Thoracic aorta (tissue), 2 donors: ENCODE results near the gene LRRC47. TPM values are rescaled to one million over a fixed set of nuclear protein-coding genes. Genes with fewer than 3 reads are reported as not detected.
"Not testable (repeated sequence)": the region's sequence is repeated elsewhere in the genome, so short reads cannot be mapped to it uniquely, and the experiment has no call there.

Experiments used
- ATAC-seq: fragments of 150-250 bp; one replicate; pipeline ENCODE4 v1.8.0; 2017; ENCODE audit warnings: low read depth; ENCODE audit not compliant: insufficient number of reproducible peaks, low FRiP score
- DNase-seq: peaks from one replicate; pipeline ENCODE4 v3.0.0-alpha.2; 2020; ENCODE audit warnings: low spot score
- H3K27ac ChIP-seq, 2 donors: fragments of 200-600 bp; sonication (generic); 1 replicate in 1 of 2; 2 replicates in 1 of 2; pipeline ENCODE4 v1.5.1; 2016; ENCODE audit warnings: mild to moderate bottlenecking in 2 of 2, moderate library complexity in 2 of 2
- H3K27me3 ChIP-seq: fragments of 200-600 bp; sonication (generic); replicated peaks from 2 replicates; pipeline ENCODE4 v1.6.0; 2016; ENCODE audit warnings: mild to moderate bottlenecking; ENCODE audit not compliant: insufficient read depth
- H3K36me3 ChIP-seq: fragments of 200-600 bp; sonication (generic); one replicate; pipeline ENCODE4 v1.5.1; 2016
- H3K4me1 ChIP-seq, 2 donors: fragments of 200-600 bp; sonication (generic); 1 replicate in 1 of 2; 2 replicates in 1 of 2; pipeline versions ENCODE4 v1.5.1 to v1.6.0; 2016; ENCODE audit warnings: low read depth in 2 of 2, mild to moderate bottlenecking in 1 of 2; ENCODE audit not compliant: control insufficient read depth in 1 of 2
- H3K4me3 ChIP-seq: fragments of 200-600 bp; sonication (generic); 2 replicates; pipeline ENCODE4 v1.5.1; 2016; ENCODE audit warnings: mild to moderate bottlenecking
- H3K9me3 ChIP-seq: fragments of 200-600 bp; sonication (generic); 2 replicates; pipeline ENCODE4 v1.5.1; 2016
- total RNA-seq, 2 donors: library from RNA; depleted of rRNA; stranded (reverse); fragments of >200 nt; gene quantifications; one replicate each; pipeline versions ENCODE4 v1.1.0 to v1.2.3, GENCODE V29; 2016
- TF ChIP-seq, protein P1 (sequence below): fragments of 200-600 bp; sonication (generic); IDR thresholded peaks from one replicate; pipeline ENCODE4 v1.5.1; 2019; ENCODE audit warnings: antibody characterized with exemption

The LRRC47 gene
- total RNA-seq, 2 donors from 2014 or later, result 36.0 to 38.2 TPM

- DNase-seq, result no peak
These were observed 13.4 kb upstream of the LRRC47 start for GRCh38 chr1:3809680-3810079.

GRCh38 chr1:3807769-3808168, 11.5 kb upstream of the LRRC47 start:
- TF ChIP-seq, protein P1, sequence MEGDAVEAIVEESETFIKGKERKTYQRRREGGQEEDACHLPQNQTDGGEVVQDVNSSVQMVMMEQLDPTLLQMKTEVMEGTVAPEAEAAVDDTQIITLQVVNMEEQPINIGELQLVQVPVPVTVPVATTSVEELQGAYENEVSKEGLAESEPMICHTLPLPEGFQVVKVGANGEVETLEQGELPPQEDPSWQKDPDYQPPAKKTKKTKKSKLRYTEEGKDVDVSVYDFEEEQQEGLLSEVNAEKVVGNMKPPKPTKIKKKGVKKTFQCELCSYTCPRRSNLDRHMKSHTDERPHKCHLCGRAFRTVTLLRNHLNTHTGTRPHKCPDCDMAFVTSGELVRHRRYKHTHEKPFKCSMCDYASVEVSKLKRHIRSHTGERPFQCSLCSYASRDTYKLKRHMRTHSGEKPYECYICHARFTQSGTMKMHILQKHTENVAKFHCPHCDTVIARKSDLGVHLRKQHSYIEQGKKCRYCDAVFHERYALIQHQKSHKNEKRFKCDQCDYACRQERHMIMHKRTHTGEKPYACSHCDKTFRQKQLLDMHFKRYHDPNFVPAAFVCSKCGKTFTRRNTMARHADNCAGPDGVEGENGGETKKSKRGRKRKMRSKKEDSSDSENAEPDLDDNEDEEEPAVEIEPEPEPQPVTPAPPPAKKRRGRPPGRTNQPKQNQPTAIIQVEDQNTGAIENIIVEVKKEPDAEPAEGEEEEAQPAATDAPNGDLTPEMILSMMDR, result no peak
- Histone ChIP-seq H3K4me3 (no peak overlapping the region), H3K27me3 (no peaks in the 10 kb centered on the region), H3K4me1 (no peaks in the 10 kb centered on the region), H3K9me3 (no peaks in the 10 kb centered on the region), H3K27ac (no peak overlapping the region), H3K36me3 (no peaks in the 10 kb centered on the region)
- DNase-seq (no peak), ATAC-seq (no peak)

More at GRCh38 chr1:3809680-3810079, 13.4 kb upstream of the LRRC47 start:
- Histone ChIP-seq H3K36me3 (peaks cover 5% of the 10 kb centered on the region), H3K4me1 (no peaks in the 10 kb centered on the region), H3K4me3 (no peak overlapping the region), H3K27me3 (no peaks in the 10 kb centered on the region), H3K9me3 (no peaks in the 10 kb centered on the region), H3K27ac (no peak overlapping the region)
- TF ChIP-seq, protein P1, result no peak
- no peak for ATAC-seq

DNA sequence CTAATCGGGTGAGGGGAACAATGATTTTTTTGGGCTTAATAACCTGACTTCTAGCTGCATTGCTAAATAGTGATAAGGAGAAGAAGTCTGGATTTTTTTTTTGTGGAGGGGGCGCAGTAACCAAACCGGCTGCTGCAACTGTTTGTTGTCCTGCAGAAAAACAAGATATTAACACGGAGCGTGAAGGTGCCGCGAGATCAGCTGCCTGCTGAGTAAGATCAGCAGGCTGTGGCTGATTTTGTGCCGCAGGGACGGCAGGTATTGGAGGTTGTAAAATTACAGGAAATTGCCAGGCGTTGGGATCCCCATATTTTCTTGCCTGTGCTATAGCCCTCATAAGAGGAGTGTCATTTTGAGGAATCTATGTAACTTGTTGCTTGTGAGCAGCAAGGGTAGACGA, 8.7 kb upstream of the LRRC47 start:
- no peak overlapping the region for H3K27ac ChIP-seq
- TF ChIP-seq, protein P1, result no peak
- H3K9me3 ChIP-seq, result no peaks in the 10 kb centered on the region
- DNase-seq, result no peak
- no peak for ATAC-seq
- H3K27me3 ChIP-seq, result no peaks in the 10 kb centered on the region
- no peaks in the 10 kb centered on the region for H3K4me1 ChIP-seq
- H3K36me3 ChIP-seq, result no peaks in the 10 kb centered on the region
- no peak overlapping the region for H3K4me3 ChIP-seq

DNA sequence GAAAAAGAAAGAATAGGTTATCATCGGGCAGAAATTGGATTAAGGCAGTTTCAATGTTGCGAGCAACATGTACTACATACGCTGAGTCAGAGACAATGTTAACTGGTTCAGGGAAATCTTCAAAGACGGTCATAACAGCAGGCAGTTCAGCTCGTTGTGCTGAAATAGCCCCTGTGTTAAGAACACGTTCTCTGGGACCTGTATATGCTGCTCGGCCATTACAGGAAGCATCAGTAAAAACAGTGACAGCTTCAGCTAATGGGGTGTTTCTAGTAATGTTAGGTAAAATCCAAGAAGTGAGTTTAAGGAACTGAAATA, 8.3 kb upstream of the LRRC47 start:
- not testable (repeated sequence) for H3K36me3 ChIP-seq, H3K27ac ChIP-seq, H3K4me3 ChIP-seq, H3K4me1 ChIP-seq, H3K27me3 ChIP-seq, ATAC-seq, DNase-seq, H3K9me3 ChIP-seq

DNA sequence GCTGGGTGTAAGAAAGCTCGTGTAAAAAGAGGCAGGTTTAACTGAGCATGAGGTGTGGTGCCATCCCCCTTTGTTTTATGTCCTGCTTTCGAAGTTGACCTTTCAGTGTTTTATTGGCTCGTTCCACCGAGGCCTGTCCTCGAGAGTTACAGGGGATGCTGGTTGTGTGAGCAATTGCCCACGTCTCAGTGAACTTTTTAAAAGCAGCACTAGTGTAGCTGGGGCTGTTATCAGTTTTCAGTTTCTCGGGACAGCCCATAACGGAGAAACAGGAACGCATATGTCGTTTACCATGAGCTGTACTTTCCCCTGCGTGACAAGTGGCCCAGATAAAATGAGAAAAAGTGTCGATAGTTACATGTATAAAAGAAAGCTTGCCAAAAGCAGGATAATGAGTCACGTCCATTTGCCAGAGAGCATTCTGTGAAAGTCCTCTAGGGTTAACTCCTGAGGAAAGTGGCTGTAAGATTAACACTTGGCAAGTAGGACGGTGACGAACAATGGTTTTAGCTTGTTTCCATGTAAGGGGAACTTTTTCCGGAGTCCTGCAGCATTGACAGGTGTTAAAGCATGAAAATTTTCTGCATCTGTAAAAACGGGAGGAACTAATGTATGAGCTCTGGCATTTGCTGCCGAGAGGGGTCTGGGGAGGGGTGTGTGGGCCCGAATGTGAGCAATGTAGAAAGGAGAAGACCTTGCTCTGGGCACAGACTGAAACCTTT, 7.8 kb upstream of the LRRC47 start:
- Histone ChIP-seq H3K27ac (no peak overlapping the region), H3K4me1 (no peaks in the 10 kb centered on the region), H3K36me3 (no peaks in the 10 kb centered on the region), H3K9me3 (no peaks in the 10 kb centered on the region), H3K4me3 (no peak overlapping the region), H3K27me3 (no peaks in the 10 kb centered on the region)
- no peak for DNase-seq
- no peak for ATAC-seq
- TF ChIP-seq, protein P1, result no peak

GRCh38 chr1:3800795-3801194, 4.5 kb upstream of the LRRC47 start:
- not testable (repeated sequence) for H3K36me3 ChIP-seq, H3K4me3 ChIP-seq, H3K4me1 ChIP-seq, DNase-seq, H3K27ac ChIP-seq, ATAC-seq, H3K9me3 ChIP-seq, H3K27me3 ChIP-seq
